NCI-H82 treated with DMSO at 0.1 percent for 48 hours (cell line): Measurements from ENCODE around the gene KIF17.
"Not testable (repeated sequence)": the region's sequence is repeated elsewhere in the genome, so short reads cannot be mapped to it uniquely, and the experiment has no call there.

Experiments used
- DNase-seq: peaks from one replicate; lab custom pipeline; 2025; ENCODE audit not compliant: unreplicated experiment; lab: John Stamatoyannopoulos, UW

The KIF17 gene

GRCh38 chr1:20727746-20728316 lies 10.0 kb upstream of the KIF17 start:
- no peak for DNase-seq

DNA sequence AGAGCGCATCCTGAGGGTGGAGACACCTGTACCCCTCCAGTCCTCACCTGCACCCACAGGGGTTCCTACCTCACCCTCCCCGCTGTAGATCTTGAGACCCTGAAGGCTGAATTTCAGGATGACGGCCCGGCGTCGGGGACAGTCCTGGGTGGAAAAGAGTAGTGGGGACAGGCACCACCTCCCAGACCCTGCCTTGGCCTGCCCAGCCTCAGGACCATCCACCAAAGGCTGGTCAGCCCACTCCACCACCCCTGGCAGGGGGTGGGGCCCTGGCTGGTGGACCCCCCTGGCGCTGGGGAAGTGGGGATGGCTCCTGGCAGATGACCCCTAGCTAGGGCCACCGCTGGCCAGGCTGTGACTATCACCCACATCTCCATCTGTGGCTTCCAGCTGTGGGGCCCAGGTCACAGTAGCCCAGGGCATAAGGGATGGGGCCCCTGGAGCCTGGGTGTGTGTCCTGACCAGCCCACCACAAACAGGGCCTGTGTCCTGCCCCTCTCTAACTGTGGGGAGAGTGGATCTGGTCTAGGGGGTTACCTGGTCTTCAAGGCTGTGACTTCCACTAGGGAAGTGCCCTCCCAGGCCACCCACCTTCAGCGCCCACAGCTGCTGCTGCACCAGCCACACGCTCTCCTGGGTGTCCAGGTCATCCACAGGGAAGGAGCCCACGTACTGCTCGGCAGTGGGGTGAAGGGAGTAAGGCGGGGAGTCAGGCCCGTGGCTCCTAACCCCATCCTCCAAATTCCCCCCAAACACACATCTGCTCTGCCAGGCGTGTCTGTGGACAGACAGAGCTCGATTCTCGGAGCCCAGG lies 9.3 kb upstream of the KIF17 start:
- no peak for DNase-seq

DNA sequence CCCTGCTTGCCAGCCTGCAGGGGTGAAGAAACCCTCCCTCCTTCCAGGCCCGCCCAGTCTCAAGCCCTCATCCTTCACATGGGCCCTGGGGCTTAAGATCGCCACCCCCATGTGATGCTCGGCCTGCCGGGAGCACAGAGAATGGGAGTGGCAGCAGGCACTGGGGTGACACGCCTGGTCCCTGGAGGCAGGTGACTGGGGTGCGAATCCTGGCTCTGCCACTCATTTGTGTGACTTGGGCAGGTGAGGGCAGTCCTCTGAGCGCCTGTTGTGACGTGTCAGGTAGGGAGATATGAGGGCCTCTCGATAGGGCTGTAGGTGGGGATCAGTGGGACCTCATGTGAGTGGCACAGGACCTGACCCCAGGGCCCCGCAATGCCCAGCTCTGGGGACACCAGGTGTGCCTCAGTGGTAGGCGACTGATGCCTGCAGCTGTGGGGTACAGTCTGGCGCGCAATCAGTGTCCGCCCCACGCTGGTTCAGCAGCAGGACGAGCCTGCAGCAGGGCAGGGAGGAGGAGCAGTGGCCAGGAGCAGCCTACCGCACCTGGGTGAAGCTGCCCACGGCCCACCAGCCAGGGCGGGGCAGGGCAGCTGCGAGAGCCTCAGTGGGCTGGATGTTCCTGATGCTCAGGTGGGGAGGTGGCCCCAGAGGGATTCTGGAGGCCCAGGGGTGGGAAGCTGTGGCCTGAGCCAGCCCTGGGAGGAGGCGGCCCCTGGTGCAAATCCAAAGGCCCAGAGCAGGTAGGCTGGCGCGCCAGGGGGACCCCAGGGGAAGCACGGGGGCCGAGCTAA lies 8.5 kb upstream of the KIF17 start:
- no peak for DNase-seq

GRCh38 chr1:20725189-20726117 lies 7.6 kb upstream of the KIF17 start:
- DNase-seq, result no peak

DNA sequence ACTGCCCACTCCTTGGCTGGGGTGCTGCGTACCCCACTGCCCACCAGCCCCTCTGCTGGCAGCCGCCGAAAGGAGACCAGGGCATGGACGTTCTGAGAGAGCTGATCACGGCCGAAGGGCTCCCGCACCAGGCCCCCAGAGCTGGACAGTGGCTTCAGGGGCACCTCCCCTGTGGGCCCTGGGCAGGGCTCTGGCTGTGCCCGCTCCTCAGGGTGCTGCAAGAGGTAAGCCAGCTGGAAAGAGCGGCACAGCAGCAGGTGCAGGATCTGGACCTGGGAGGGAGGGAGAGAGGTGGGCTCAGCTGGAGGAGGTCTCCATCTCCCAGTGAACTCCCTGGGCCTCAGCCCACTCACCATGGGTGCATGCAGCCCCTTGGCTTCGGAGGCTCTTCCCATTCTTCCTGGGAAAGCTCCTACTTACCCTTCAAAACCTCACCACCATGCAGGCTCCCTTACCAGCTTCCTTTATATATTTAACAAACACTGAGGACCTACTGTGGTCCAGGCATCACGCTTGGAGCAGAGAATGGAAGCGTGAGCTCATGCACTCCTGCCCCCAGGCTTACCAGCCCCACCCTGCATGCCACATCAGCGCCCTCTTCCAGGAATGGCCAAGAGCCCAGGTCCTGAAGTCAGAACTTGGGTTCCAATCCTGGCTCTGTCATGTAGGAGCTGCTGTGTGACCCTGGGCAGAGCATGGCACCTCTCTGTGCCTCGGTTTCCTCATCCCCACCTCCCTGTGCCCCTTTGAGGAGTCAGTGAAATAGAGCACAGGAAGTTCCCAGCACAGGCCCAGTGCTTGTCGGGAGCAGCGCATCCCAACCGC lies 6.8 kb upstream of the KIF17 start:
- DNase-seq, result no peak

DNA sequence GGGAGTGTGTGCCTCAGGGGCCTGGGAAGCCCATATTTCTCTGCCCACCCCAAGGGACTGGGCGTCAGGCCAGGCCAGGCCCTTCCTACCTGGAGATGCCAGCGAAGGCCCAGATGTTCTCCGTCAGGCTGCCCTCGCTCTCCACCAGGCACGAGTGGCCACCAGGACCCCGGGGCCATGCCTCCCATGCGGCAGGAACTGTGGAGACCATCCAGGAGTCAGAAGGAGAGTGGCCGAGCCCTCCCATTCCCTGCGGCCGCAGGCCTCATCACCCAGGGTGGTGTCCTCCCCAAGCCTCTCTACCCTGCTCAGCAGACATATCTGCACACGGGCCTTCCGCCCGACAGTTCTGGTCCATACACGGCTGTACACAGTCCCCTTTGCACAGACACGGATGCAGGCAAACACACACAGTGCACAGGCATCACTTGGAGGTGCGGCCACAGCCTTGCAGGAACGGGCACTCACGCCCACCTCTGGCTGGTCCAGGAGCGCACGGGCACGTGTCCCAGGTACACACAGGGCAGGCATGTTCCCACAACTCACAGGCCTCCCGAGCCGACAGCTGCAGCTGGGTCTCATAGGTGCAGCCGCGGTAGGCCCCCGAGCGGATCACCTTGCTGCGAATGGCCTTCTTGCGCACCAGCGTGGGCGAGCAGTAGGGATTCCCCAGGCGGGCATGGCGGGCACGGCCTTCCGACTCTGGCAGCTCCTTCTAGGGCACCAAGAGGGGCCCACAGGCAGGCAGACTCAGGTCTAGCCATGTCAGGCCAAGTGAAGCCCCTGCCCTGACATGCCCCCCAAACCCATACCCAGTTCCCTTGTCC lies 5.9 kb upstream of the KIF17 start:
- DNase-seq, result no peak

GRCh38 chr1:20723159-20723536 lies 5.3 kb upstream of the KIF17 start:
- DNase-seq, result no peak

DNA sequence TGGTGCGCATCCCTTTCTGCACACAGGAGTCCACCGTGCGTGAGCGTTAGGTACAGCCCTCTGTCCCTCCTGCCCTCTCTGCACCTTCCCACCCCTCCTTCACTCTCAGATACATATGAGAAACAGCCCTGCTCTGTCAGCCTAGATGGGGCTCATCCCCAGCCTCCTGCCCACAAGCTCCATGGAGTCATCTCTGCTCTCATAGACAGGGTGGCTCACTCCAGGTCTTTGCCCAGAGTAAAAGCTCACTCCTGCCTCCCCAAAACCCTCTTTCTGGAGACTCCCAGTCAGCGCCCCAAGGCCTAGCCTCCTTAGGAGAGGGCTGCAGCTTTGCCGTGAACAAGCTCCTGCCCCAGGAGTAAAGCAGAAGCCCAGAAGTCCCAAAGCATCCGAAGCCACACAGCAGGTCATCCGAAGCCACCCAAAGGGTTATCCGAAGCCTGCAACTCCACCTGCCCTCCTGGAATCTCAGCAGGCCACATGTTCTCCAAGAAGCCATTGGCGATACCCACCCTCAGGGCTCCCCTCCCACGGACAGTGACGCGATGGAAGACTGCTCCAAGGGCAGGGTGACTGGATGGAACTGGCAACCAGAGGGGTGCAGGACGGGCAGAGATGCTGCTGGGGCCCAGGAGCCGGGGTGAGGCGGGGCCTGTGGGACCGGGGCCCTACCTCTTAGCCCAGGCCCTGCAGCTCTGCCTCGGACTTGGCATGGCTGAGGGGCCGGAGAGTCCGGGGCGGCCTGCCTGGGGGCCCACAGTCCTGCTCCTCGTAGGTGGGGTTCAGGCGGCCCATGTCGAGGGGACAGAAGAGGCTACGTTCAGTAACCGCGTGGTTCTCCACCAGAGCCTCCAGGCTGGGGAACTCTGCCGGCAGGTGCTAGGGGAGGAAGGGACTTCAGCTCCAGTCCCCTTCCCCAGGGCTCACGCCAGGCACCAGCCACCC lies 3.6 kb upstream of the KIF17 start:
- DNase-seq, result no peak

DNA sequence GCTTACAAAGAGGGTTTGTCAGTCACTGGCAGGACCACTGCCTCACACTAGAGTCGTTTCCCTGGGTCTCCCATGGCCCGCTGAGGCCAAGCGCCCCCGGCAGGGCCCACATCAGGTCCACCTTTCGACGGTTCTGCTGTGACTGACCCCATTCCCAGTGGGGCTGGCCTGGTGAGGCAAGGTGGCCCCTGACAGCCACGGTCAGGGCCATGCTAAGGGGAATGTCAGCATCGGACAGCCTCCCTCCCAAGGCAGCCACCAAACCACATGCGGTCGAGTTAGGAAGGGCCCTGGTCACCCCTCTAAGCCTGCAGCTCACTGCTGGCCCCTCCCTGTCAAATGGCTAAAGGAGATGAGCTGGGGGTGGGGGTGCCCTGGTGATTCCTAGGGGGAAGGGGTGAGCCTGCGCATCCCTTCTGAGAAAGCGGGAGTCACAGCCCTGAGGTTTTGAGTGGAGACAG lies 2.9 kb upstream of the KIF17 start:
- no peak for DNase-seq

DNA sequence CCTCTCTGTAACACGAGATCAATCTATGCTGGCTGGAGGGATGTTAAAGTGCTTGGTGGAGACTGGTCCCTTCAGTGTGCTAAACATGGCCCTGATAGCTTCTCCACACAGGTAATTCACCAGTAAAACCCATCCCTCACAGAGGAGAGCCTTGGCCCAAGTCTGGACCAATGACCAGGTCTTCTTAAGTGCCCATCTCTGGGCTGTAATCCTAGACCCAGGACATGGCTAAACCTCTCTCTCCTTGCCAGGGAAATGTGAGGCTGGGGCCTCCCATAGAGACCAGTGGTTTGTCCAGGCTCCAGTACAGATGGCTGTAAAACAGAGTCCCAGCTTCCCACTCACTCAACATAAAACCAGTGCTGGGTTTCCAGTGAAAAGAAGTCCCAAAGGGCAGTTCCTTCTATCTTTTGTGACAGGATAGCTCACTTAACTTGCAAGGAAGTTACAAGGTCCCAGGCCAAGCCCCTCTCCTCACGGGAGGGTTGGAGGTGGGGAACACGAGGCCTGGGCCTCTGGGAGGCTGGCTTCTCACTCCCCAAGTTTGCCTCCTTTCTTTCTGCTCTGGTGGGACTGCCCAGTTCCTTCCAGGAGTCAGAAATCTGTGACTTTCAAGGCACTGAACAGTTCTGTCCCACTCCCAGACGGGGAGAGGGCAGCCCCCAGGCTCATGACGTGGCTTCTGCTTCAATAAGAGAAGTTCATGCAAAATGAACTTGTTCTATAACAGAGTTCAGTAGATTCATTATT lies 2.2 kb upstream of the KIF17 start:
- DNase-seq, result no peak

DNA sequence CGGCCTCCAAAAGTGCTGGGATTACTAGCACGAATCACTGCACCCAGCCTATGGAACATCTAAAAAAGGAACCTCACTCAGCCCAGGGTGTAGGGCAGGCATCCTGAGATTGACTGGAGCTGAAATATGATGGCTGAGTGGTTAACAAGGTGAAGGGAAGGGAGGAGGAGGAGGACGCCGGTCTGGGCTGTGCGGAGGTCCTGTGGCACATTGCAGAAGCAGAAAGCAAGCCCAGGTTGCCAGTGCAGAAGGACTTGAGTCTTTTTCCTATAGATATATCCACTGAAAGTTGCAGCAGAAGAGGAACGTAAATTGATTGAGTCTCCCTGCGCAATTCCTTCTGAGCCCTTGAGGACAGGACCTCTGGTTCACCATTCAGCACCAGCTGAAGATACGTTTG lies 1.5 kb upstream of the KIF17 start:
- DNase-seq, result no peak

GRCh38 chr1:20718343-20718882 lies 606 bp upstream of the KIF17 start:
- not testable (repeated sequence) for DNase-seq

- no peak for DNase-seq
Measured at GRCh38 chr1:20716232-20716631, 1.6 kb downstream of the KIF17 start.

GRCh38 chr1:20715406-20715805 lies 2.4 kb downstream of the KIF17 start:
- DNase-seq, result no peak

DNA sequence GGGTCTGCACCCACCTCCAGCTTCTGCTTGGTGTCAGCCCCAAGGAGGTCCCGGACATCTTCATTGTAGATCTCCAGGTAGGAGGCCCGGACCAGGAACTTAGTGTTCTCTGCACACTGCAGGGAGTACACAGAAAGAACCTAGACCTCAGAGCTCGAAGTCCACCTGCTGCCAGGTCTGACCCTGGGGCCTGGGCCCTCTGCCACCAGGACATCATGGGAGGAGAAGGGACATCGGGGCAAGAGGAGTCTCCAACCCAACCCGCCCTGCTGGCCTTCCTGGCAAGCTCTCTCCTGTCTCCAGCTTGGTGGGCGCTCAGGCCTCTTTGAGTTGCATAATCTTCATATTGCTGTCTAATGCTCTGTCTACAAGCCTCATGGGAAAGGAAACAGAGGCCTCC lies 4.4 kb downstream of the KIF17 start:
- no peak for DNase-seq

DNA sequence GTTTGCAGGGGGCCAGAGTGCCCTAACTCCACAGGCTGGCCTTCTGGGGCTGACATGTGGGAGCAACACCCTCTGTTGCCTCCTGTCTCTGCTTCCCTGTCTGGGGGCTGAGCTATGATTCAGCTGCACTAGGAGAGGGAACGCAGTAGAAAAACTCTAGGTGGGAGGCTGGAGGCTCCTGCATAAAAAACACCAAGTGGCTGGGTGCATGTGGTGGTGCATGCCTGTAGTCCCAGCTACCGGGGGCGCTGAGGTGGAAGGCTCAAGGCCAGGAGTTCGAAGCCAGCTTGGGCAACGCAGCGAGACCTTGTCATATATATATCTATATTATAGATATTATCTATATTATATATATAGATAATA lies 5.6 kb downstream of the KIF17 start:
- no peak for DNase-seq
